HS-27A (cell line): ENCODE measurements around the gene SLC24A3.
A peak's percentile ranks its signal among the peaks of the same experiment; 100 is the strongest.

Source experiments
- DNase-seq: peaks from one replicate; pipeline ENCODE4 v3.0.0-alpha.2; 2012; ENCODE audit warnings: low read depth, missing footprints

The SLC24A3 gene

GRCh38 chr20:19547547-19547946 is 335.1 kb downstream of the SLC24A3 start:
- no peak for DNase-seq

GRCh38 chr20:19549896-19550295 is 337.5 kb downstream of the SLC24A3 start:
- DNase-seq, result no peak

- no peak for DNase-seq
These were observed 340.1 kb downstream of the SLC24A3 start for GRCh38 chr20:19552221-19553180.

DNA sequence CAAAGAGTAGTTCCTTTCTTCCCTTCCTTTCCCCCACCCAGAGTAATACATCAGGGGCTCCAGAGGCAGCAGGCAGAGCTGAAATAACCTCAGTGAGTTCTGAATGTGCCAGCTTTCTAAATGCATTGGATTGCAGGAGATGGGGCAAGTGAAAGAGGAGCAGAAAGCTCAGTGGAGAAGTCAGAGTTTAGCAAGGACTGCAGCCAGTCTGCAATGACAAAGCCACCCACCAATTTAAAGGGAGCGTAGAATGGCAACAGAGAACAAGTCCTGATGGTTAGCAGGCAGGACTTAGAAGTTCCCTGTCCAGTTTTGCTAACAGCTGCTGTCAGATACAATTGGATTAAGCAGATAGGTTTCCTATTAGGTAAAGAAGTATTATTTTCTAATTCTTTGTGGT is 342.2 kb downstream of the SLC24A3 start:
- no peak for DNase-seq

DNA sequence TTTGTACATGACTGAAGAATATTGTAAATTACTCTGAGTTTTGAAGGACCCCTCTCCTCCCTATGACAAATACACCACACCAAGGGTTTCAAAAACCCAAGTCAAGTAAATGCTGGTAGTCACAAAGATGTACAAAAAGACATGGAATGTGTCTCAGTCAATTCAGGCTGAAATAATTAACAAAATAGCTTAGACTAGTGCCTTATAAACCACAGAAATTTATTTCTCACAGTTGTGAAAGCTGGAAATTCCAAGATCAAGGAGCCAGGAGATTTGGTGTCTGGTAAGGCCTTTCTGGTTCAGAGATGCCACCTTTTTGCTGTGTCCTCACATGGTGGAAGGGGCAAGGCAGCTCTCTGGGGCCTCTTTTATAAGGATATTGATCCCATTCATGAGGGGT is 343.3 kb downstream of the SLC24A3 start:
- no peak for DNase-seq

- DNase-seq, result no peak
These were observed 344.8 kb downstream of the SLC24A3 start for GRCh38 chr20:19557291-19557690.

DNA sequence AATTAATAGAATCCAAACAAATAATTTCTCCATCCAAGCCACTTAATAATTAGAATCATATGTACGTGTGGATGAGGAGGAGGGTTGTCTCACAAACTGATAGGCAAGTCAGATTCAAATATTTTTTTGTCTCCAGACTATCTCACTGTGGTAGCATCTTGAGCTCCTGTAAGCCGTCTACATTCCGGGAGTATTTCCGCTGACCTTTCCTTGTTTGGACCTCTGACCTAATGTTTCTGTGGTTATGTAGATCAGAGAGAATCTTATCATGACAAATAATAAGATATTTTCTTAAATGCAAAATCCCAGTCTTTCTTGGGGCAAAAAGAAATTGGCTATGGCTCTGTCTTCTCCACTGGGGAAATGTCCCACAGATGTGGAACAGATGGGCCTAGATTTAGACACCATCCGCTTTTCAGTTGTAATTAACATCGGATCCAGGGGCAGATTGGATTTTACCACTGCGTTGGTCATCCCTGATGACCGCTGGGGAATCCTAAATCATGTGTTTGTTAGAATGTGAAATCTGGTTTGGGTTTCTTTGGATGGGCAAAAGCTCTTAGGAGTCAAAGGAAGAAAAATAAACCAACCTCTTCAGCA is 348.5 kb downstream of the SLC24A3 start:
- no peak for DNase-seq

GRCh38 chr20:19562426-19562825 is 350.0 kb downstream of the SLC24A3 start:
- no peak for DNase-seq

- no peak for DNase-seq
These were observed 351.8 kb downstream of the SLC24A3 start for GRCh38 chr20:19564261-19564660.

DNA sequence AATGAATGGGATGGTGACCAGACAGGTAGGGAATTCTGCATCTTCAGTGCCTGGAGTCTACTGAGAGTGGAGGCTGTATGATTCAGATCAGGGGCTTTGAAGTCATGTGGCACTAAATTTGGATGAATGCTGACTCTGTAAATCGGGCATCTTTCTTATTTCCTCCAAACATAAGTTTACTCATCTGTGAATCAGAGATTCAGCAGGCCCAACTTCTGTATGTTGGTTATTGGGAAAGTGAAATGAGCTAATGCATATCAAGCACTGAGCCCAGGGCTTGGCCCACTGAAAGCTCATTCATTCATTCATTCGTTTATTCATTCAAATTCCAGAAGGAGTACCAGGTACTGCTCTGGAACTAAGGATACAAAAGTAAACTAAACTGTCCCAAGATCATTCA is 353.3 kb downstream of the SLC24A3 start:
- DNase-seq, result no peak

GRCh38 chr20:19566226-19566945 is 353.9 kb downstream of the SLC24A3 start:
- DNase-seq, result peak; percentile 23

GRCh38 chr20:19568128-19568527 is 355.7 kb downstream of the SLC24A3 start:
- no peak for DNase-seq

GRCh38 chr20:19571996-19572395 is 359.6 kb downstream of the SLC24A3 start:
- DNase-seq, result no peak

GRCh38 chr20:19577692-19578091 is 365.2 kb downstream of the SLC24A3 start:
- no peak for DNase-seq

DNA sequence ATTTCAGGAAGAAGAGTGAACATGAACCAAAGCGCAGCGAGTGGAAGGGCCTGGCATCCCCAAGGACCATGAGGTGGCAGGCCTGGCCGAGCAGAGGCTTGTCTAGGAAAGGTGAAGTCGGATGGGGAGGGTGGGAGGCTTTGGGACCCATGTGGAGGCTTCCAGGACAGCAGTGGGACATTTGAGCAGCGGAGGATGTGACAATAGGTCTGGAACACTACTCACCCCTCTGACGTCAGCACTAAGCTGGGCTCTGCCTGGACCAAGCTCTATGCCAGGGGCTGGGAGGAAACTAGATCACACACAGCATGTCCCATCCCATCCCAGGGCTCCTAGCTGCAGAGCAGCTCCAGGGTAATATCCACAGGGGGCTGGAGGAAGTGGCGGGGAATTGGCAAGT is 370.3 kb downstream of the SLC24A3 start:
- DNase-seq, result no peak

- peak; percentile 53 for DNase-seq
These were observed 371.2 kb downstream of the SLC24A3 start for GRCh38 chr20:19583532-19584175.

DNA sequence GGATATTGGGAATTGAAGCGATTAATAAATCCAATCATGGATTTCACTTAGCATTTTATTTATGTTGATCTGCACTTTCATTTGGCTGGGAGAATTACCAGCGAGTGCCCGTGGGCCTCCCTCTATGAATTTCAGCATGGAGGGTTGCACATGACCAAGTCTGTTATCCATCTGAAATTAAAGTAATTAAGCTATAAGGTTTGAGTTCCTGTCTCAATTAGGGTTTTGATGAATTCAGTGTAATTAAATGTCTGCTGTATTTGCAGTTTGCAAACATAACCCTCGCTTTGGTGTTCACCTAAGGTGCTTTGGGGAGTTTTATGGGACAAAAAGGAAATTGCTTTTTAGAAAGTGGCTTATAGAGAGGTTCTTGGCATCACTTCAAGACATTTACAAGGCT is 375.8 kb downstream of the SLC24A3 start:
- DNase-seq, result no peak

DNA sequence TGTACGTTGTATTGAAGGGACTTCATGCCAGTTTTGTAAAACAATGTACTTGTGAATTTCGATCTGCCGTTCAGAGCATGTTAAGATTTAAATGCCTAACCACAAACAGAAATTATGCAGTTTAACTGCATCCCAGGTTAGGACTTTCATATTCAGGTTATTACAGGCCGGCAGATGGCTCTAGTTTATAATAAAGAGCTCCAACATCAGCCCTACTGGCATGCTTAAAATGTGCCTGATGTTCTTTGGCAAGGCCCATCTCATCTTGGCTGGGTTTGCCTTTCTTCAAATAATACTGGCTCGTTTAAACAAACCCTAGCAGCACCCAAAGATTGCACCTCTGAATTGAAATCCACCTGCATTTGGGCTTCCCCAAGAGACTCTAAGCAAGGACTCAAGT is 376.3 kb downstream of the SLC24A3 start:
- no peak for DNase-seq

DNA sequence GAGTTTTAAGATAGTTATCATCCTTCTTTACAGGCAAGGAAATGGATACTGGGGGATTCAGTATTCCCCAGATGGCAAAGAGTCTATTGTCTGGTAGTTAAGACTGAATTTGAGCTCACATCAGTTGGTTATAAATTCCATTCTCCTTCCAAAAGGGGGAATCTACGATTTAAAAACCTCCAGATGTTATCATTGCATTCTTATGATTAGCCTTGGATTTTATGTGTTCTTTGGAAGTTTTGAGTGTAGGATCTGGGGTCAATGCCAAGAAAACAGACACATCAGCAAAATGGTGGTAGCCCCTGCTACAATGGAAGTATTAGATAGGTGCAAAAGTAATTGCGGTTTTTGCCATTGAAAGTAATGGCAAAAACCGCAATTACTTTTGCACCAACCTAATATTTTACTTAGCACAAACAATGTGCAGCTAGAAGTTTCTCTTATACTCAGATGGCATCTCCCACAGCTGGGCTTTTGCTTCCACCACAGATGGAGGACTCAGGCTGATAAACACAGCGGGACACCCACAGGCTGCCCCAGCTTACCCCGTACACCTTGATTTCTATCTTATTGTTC is 377.4 kb downstream of the SLC24A3 start:
- DNase-seq, result no peak

- no peak for DNase-seq
These were observed 377.9 kb downstream of the SLC24A3 start for GRCh38 chr20:19590382-19590781.

DNA sequence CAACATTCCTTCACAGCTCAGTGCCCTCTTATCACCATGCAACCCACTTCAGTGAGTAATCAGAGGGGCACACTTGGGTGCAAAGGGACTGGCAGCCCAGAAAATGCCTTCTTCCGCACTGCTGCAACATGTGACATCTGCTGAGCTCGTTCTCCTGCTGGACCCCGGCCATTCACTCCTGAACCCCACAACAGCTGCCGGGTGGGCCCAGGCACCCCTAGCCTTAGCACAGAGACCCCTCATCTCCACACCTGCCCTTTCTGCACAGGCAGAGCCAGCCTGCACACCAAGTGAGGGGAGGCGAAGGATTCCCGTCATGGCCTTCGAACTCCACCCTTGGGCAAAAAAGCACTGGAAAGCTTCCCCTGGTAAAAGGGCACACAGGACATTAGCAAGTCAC is 381.3 kb downstream of the SLC24A3 start:
- no peak for DNase-seq

DNA sequence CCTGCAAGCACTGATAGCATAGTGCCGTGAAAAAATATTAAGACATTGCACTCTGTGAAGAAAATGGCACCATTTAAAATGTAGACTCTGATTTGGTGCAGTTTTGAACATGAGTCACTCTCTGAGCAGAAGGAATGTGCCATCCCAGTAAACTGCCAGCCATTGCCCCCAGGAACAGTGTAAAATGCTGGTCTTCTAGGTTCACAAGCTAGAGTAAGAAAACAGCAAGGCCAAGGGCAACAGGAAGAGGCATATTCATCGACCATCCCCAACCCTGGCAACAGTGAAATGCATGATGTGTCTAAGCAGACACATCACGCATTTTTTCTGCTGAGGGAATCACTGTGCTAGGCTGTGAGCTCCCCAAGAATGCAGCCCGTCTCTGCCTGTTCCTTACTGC is 382.5 kb downstream of the SLC24A3 start:
- DNase-seq, result peak; percentile 27
